Muscle layer of duodenum (tissue), 2 donors: ENCODE data around the gene INPP4B.
A peak's percentile ranks its signal among the peaks of the same experiment; 100 is the strongest.

ENCODE experiments used
- H3K27ac ChIP-seq: one replicate; pipeline ENCODE4 v1.7.0; 2013; ENCODE audit warnings: mild to moderate bottlenecking, low read length
- H3K27me3 ChIP-seq: one replicate; pipeline ENCODE4 v1.7.0; 2013; ENCODE audit warnings: low read depth, mild to moderate bottlenecking, control low read depth, low read length
- H3K36me3 ChIP-seq, 2 donors: one replicate each; pipeline ENCODE4 v1.7.0; 2013; ENCODE audit warnings: low read length in 2 of 2, control low read depth in 1 of 2, mild to moderate bottlenecking in 1 of 2; ENCODE audit not compliant: insufficient read depth in 2 of 2, control insufficient read depth in 1 of 2
- H3K4me1 ChIP-seq, 2 donors: one replicate each; pipeline ENCODE4 v1.7.0; 2013; ENCODE audit warnings: low read length in 2 of 2, mild to moderate bottlenecking in 2 of 2, control low read depth in 1 of 2, moderate library complexity in 1 of 2; ENCODE audit not compliant: insufficient read depth in 2 of 2, control insufficient read depth in 1 of 2
- H3K4me3 ChIP-seq, 2 donors: one replicate each; pipeline ENCODE4 v1.7.0; 2013; ENCODE audit warnings: low read length in 2 of 2, low read depth in 1 of 2, mild to moderate bottlenecking in 1 of 2
- H3K9me3 ChIP-seq, 2 donors: one replicate each; pipeline ENCODE4 v1.7.0; 2013; ENCODE audit warnings: low read length in 2 of 2, control low read depth in 1 of 2, mild to moderate bottlenecking in 1 of 2; ENCODE audit not compliant: control insufficient read depth in 1 of 2
- donor health status: healthy.

INPP4B gene

GRCh38 chr4:142334931-142335330, 511.2 kb downstream of the INPP4B start:
- H3K27ac ChIP-seq = no peak overlapping the region
- H3K4me1 ChIP-seq = peaks cover 5 to 12% of the 10 kb centered on the region in 2 donors
- H3K4me3 ChIP-seq = no peak overlapping the region
- no peaks in the 10 kb centered on the region for H3K27me3 ChIP-seq
- H3K36me3 ChIP-seq = no peaks in the 10 kb centered on the region
- H3K9me3 ChIP-seq = peaks cover 0 to 3% of the 10 kb centered on the region in 2 donors

- Histone ChIP-seq H3K27ac (peak overlapping the region; percentile 16), H3K36me3 (no peaks in the 10 kb centered on the region)
Measured at GRCh38 chr4:142331646-142332045, 514.5 kb downstream of the INPP4B start.

GRCh38 chr4:142331132-142331531, 515.0 kb downstream of the INPP4B start:
- no peaks in the 10 kb centered on the region for H3K27me3 ChIP-seq

More at GRCh38 chr4:142331646-142332045, 514.5 kb downstream of the INPP4B start:
- H3K27me3 ChIP-seq = no peaks in the 10 kb centered on the region
- H3K4me3 ChIP-seq = no peak overlapping the region
- peaks cover 5 to 12% of the 10 kb centered on the region in 2 donors for H3K4me1 ChIP-seq
- H3K9me3 ChIP-seq = peaks cover 0 to 3% of the 10 kb centered on the region in 2 donors

GRCh38 chr4:142330311-142330710, 515.8 kb downstream of the INPP4B start:
- no peaks in the 10 kb centered on the region for H3K27me3 ChIP-seq
- H3K9me3 ChIP-seq = no peaks in the 10 kb centered on the region
- no peak overlapping the region for H3K27ac ChIP-seq
- H3K4me3 ChIP-seq = no peak overlapping the region
- H3K4me1 ChIP-seq = peaks cover 5 to 12% of the 10 kb centered on the region in 2 donors
- H3K36me3 ChIP-seq = no peaks in the 10 kb centered on the region

More at GRCh38 chr4:142331132-142331531, 515.0 kb downstream of the INPP4B start:
- Histone ChIP-seq H3K4me1 (peaks cover 5 to 12% of the 10 kb centered on the region in 2 donors), H3K4me3 (no peak overlapping the region), H3K9me3 (peaks cover 0 to under 1% of the 10 kb centered on the region in 2 donors), H3K36me3 (no peaks in the 10 kb centered on the region), H3K27ac (peak overlapping the region; percentile 16)

- no peak overlapping the region for H3K27ac ChIP-seq
Measured at GRCh38 chr4:142329313-142329712, 516.8 kb downstream of the INPP4B start.

GRCh38 chr4:142326181-142326580, 519.9 kb downstream of the INPP4B start:
- no peak overlapping the region for H3K4me3 ChIP-seq
- peaks cover 0 to 3% of the 10 kb centered on the region in 2 donors for H3K9me3 ChIP-seq
- H3K4me1 ChIP-seq = peaks cover 3 to 5% of the 10 kb centered on the region in 2 donors
- H3K36me3 ChIP-seq = no peaks in the 10 kb centered on the region
- H3K27me3 ChIP-seq = no peaks in the 10 kb centered on the region
- no peak overlapping the region for H3K27ac ChIP-seq

More at GRCh38 chr4:142329313-142329712, 516.8 kb downstream of the INPP4B start:
- Histone ChIP-seq H3K4me3 (no peak overlapping the region), H3K9me3 (no peaks in the 10 kb centered on the region), H3K4me1 (peaks cover 5 to 12% of the 10 kb centered on the region in 2 donors), H3K36me3 (no peaks in the 10 kb centered on the region), H3K27me3 (no peaks in the 10 kb centered on the region)

GRCh38 chr4:142324572-142324971, 521.5 kb downstream of the INPP4B start:
- H3K36me3 ChIP-seq = no peaks in the 10 kb centered on the region
- H3K27ac ChIP-seq = no peak overlapping the region
- no peaks in the 10 kb centered on the region for H3K4me1 ChIP-seq
- peaks cover 0 to 3% of the 10 kb centered on the region in 2 donors for H3K9me3 ChIP-seq
- H3K27me3 ChIP-seq = no peaks in the 10 kb centered on the region
- H3K4me3 ChIP-seq = no peak overlapping the region

- no peaks in the 10 kb centered on the region for H3K27me3 ChIP-seq
- H3K4me3 ChIP-seq = no peak overlapping the region
- no peak overlapping the region for H3K27ac ChIP-seq
- no peaks in the 10 kb centered on the region for H3K36me3 ChIP-seq
- no peaks in the 10 kb centered on the region for H3K4me1 ChIP-seq
- peaks cover 0 to 3% of the 10 kb centered on the region in 2 donors for H3K9me3 ChIP-seq
Measured at GRCh38 chr4:142322996-142323395, 523.1 kb downstream of the INPP4B start.

- H3K27me3 ChIP-seq = no peaks in the 10 kb centered on the region
- no peak overlapping the region for H3K27ac ChIP-seq
- no peaks in the 10 kb centered on the region for H3K4me1 ChIP-seq
Measured at GRCh38 chr4:142318280-142318679, 527.8 kb downstream of the INPP4B start.

GRCh38 chr4:142316913-142317312, 529.2 kb downstream of the INPP4B start:
- H3K27me3 ChIP-seq = no peaks in the 10 kb centered on the region
- H3K27ac ChIP-seq = no peak overlapping the region
- H3K9me3 ChIP-seq = peaks cover 0 to 3% of the 10 kb centered on the region in 2 donors
- H3K4me1 ChIP-seq = no peaks in the 10 kb centered on the region
- H3K36me3 ChIP-seq = peaks cover 0 to 3% of the 10 kb centered on the region in 2 donors
- H3K4me3 ChIP-seq = no peak overlapping the region

More at GRCh38 chr4:142318280-142318679, 527.8 kb downstream of the INPP4B start:
- Histone ChIP-seq H3K4me3 (no peak overlapping the region), H3K9me3 (peaks cover 0 to 3% of the 10 kb centered on the region in 2 donors), H3K36me3 (no peaks in the 10 kb centered on the region)

GRCh38 chr4:142316025-142316424, 530.1 kb downstream of the INPP4B start:
- peaks cover 0 to 3% of the 10 kb centered on the region in 2 donors for H3K36me3 ChIP-seq
- H3K27me3 ChIP-seq = no peaks in the 10 kb centered on the region
- no peaks in the 10 kb centered on the region for H3K4me1 ChIP-seq
- H3K27ac ChIP-seq = no peak overlapping the region
- no peaks in the 10 kb centered on the region for H3K9me3 ChIP-seq
- H3K4me3 ChIP-seq = no peak overlapping the region

GRCh38 chr4:142314686-142315085, 531.4 kb downstream of the INPP4B start:
- Histone ChIP-seq H3K9me3 (no peaks in the 10 kb centered on the region), H3K4me1 (no peaks in the 10 kb centered on the region), H3K4me3 (peak overlapping the region in 1 of 2 donors; percentile 26), H3K27me3 (no peaks in the 10 kb centered on the region), H3K36me3 (peaks cover 0 to 3% of the 10 kb centered on the region in 2 donors), H3K27ac (no peak overlapping the region)
